Upper lobe of left lung (tissue), 4 donors: ENCODE results near the gene IL17RB.

Experiments used
- POLR2AphosphoS5 ChIP-seq, 2 donors: sonication (generic); formaldehyde crosslinking; IDR thresholded peaks; one replicate each; pipeline ENCODE4 v1.5.1; 2017; ENCODE audit warnings: antibody characterized with exemption in 2 of 2
- TF ChIP-seq, protein P1 (sequence below), 6 experiments: fragments of 450-650 bp in 4 of 6; fragments of 200-600 bp in 2 of 6; sonication (generic) in 2 of 6; IDR thresholded peaks; one replicate each; pipeline ENCODE4 v1.5.1; 2016 to 2019; ENCODE audit warnings: antibody characterized with exemption in 6 of 6

DNA sequence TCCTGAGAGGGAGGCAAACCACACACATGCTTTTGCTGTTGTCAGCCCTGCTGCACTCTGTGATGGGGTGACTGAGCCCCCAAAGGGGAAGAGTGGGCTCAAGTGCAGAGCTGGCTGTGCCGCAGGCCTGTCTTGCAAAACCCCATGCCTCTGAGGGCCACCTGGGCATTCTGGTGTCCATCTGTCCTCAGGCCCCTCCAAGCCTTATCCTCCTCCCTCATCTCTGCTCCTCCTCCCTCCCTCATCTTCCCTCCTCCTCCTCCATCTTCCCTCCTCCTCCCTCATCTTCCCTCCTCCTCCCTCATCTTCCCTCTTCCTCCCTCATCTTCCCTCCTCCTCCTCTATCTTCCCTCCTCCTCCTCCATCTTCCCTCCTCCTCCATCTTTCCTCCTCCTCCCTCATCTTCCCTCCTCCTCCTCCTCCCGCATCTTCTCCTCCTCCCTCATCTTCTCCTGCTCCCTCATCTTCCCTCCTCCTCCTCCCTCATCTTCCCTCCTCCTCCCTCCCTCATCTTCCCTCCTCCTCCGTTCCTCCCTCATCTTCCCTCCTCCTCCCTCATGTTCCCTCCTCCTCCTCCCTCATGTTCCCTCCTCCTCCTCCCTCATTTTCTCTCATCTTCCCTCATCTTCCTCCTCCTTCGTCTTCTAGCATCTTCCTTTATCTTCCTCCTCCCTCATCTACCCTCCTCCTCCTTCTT lies 40.8 kb upstream of the IL17RB start:
- no peak for TF ChIP-seq POLR2AphosphoS5 (IDR thresholded peaks at IDR 0.05)
- TF ChIP-seq, protein P1, sequence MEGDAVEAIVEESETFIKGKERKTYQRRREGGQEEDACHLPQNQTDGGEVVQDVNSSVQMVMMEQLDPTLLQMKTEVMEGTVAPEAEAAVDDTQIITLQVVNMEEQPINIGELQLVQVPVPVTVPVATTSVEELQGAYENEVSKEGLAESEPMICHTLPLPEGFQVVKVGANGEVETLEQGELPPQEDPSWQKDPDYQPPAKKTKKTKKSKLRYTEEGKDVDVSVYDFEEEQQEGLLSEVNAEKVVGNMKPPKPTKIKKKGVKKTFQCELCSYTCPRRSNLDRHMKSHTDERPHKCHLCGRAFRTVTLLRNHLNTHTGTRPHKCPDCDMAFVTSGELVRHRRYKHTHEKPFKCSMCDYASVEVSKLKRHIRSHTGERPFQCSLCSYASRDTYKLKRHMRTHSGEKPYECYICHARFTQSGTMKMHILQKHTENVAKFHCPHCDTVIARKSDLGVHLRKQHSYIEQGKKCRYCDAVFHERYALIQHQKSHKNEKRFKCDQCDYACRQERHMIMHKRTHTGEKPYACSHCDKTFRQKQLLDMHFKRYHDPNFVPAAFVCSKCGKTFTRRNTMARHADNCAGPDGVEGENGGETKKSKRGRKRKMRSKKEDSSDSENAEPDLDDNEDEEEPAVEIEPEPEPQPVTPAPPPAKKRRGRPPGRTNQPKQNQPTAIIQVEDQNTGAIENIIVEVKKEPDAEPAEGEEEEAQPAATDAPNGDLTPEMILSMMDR (IDR thresholded peaks at IDR 0.05): no peak
